T-helper 22 cell (primary cell): ENCODE results near the gene ADCY3.

Experiments used
- DNase-seq: peaks from one replicate; pipeline ENCODE4 v3.0.0-alpha.2; 2020; ENCODE audit warnings: low read depth

ADCY3 gene

DNA sequence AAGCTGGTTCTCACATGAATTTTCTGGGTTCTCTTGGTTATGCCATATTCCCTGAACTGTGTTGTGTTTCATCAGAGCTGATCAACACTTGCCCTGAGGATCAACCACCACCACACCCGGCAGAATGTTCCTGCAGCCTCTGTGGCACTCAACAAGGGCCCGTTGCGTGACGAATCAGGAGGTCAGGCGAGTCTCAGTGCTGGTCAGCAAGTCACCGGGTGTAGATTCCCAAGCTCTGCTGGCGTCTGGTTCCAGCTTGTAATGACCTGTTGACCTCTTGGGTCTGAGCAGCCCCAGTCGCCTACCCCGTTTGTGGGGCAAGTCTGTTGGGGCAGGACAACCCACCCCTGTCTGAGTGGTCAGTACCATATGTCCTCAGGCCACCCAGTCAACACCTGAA, 46.0 kb downstream of the ADCY3 start:
- no peak for DNase-seq

DNA sequence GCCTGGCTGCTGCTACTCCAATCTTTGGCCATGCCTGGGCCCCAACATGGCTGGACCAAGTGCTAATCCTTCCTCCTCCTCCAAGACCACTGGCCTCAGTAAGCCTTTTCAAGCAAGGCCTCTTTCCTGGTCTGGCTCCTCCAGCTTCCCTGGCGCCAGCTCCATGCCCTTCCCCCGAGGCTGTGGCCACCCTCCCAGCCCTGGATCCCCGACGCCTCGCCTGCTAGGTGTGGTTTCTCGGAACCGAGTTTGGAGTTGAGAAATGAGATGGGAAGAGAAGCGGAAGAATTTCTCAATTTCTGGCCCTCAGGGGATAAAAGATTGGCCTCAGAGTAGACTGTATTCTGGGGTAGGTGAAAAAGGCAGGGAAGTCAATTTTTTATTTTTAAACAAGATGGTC, 46.4 kb downstream of the ADCY3 start:
- no peak for DNase-seq

DNA sequence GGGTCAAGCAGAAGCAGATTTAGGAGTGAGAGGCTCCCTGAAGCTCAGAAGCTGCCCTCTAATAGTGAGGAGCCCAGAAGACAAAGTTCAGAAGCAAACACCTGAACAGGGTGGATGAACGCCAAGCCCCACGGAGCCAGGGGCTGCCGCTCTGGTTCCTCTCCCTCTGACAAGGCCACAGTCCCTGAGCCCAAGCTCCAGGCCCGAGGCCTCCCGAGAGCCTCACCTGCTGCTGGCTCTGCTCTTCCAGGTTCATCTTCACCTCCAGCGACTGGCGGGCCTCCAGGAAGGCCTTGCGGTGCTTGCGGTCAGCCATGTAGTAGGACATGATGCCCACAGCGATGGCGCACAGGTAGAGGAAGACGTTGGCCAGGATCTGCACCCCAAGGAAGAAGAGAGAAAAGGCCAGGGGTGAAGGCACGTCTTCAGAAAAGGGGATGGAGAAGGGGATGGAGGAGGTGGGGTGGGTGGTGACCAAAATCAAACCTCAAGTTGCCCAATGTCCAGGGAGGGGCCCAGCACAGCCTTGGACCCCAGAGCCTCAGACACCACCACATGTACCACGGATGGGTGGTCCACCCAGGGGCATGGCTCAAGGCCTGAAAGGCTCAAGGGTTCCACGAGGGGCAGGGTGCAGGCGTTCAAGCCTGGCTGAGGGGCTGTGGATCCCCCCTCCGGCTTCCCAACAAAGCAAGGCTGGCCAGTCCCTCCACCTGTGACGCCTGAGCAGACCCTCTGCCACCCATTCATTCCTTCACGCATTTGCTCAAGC, 47.5 kb downstream of the ADCY3 start:
- no peak for DNase-seq

DNA sequence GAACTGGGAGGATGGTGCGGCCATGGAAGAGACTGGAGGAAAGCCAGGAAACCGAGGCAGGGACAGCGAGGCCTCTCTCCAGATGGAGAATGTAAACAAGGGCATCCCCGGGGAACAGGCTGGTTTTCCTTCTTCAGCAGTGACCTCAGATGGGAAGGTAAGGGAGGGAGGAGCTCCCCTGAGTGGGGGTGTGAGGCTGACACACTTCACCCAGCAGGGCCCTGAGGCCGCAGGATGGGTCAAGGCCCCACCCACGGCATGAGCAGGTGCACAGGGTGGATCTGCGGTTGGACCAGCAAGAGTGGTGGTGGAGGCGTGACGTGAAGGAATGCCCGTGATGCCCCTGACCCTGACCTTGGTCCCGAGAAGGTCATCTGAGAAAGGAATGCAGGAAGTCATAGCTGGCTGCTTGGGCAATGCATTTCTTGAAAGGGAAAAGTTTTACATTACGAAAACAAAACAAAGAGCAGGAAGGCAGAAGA, 48.1 kb downstream of the ADCY3 start:
- no peak for DNase-seq

DNA sequence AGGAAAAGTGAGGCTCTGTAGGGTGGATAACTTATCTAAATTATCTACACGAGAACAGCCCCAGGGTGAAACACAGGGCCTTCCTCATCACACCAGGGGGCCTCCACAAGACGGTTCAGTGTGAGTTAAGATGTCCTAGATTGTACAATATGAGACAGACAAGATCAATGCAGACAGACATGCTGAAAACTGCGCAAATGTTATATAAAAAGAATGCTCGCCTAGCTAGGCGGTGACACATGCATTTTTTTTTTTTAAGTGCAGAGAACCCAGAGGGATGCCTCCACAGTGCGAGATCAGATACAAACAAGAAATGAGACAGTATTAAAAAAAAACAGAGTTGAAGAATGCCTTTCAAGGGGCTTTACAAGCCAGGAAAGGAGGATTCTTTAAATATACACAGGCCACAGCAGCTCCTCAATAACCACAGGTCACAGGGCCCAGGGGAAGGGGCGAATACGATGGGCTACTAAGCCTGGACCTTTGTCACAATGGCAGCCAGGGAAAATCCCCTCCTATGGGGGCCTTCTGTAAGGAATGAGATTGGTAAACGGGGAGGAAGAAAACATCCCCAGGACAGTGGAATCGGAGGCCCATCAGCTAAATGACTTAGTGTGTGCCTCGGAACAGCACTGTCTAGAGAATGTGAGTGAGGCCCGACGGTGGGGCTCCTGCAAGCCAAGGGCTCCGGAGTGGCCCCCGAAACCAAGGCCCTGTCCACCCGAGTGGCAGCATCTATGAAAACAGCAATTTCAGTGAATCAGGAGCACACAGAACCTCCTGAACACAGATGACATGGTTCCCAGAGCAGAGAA, 48.9 kb downstream of the ADCY3 start:
- no peak for DNase-seq

DNA sequence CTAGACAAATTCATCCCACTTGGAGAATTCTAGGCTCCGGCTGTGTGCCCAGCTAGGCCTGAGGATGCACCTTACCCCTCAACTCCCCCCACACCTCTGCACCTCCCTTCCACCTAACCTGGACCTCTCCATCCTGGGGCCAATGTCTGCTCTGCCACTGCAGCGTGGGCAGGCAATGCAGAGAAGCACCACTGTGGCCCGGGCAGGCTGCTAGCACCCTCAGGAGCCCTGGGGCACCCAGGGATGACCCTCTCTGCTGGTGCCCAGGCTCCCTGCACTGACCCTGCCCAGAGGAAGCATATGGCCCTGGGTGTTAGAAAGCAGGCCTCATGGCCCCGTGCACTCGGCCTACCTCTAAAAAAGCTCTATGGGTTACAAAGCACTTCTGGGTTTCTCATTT, 49.6 kb downstream of the ADCY3 start:
- no peak for DNase-seq

DNA sequence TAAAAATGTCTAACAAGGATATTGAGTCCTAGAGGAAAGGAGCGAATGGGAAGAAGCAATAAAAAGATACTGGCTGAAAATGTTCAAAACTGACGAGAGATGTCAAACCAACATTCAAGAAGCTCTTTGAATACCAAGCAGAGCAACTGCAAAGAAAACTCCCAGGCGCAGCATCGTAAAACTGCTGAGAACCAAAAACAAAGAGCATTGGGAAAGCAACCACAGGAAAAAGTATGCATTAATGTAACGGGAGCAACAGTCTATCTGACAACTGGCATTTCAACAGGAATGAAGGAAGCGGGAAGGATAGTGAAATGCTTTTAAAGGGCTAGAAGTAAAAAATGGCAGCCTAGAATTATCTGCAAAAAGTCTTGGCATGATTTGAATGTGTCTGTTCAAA, 53.1 kb downstream of the ADCY3 start:
- no peak for DNase-seq

DNA sequence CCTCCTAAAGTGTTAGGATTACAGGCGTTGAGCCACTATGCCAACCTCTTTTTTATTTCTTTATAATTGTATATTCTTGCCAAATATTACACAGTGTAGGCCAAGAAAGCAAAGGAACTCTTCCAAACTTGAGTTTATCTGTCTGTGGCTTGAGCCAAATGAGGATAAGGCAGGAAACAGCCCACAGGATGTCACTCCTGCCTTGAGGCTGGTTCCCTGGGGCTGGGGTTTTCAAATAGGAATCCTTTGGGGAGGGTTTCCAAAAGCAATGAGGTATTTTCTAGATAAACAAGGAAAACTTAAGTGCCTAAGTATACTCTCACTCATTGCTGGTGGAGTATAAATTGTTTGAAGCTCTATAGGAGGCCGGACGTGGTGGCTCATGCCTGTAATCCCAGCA, 56.4 kb downstream of the ADCY3 start:
- DNase-seq: no peak

DNA sequence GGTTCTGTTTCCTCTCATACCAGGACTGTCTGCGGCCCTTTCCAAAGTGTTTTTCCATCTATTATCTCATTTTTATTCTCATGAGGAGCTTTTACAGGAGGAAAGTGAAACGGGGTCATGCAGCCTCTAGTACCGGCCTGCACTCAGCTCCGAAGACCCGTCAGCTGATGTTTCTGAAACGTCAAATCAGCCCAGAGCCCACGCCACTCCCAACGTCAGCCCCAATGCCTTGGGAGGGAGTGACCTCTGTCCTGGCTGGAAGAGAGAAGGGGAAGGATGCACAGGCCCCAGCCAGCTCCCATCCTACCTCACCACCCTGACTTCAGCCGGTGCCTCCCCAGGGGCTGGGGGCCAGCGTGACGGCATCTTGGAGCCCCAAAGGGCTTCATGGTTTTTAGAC, 58.5 kb downstream of the ADCY3 start:
- no peak for DNase-seq

DNA sequence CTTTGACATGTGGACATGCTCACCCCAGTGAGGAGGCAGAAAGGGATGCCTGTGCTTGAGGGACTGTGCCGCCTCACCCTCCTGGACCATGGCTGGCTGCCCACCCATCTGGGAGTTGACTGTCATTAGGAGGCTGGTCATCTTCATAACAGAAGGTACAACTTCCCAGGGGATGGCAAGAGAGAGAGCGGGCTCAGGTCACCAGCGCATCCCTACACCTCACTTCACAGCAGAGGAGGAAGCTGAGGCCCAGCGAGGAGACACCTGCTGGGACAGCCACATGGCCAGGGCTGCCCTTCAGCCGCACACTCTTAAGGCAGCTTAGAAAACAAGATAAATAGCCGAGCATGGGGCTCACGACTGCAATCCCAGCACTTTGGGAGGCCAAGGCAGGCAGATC, 59.4 kb downstream of the ADCY3 start:
- DNase-seq: no peak

DNA sequence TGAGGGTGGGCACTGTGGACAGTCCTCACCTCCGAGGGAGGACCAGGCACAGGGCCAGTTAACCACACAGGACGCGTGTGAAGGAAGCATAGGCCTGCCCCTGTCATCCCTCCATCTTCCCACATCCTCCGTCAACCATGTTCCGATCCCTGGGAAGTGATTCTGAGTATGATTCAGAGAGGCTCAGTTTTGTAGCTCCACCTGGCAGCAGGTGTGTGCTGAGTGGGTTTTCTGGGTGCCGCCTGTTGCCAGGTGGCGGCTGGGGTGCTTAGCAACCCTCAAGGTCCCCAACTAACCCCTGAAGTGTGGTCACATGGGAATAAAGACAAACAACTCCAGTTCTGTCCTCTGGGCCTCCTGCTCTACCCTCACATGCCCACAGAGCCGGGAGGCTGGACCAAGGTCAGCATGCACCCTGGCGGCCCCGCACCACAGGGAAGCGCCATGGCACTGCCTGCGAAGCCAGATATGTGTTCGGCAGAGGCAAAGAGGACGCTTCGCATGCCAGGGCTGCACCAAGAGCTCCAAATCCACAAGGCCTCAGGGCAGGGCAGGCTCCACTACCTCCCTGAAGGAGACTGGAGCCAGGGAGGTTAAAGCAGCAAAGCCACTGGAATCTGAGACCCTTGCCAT, 60.0 kb downstream of the ADCY3 start:
- DNase-seq: no peak

DNA sequence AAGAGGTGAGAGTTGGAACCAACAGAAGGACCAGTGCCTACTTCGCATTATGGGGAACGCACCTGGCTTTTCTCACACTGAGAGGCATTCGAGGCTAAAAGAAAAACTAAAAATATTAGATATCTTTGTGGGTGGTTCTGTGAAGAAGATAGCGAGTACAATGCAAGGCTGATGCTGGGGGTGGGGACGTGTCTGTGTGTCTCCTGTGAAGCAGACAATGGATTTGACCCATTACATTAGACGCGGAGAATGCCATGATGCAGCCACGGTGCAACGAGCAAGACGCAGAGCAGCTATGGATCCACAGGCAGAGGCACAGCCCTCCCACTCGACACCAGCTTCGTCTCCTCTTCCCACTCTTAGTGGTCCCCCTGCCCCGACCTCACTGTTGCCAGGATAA, 61.0 kb downstream of the ADCY3 start:
- no peak for DNase-seq

DNA sequence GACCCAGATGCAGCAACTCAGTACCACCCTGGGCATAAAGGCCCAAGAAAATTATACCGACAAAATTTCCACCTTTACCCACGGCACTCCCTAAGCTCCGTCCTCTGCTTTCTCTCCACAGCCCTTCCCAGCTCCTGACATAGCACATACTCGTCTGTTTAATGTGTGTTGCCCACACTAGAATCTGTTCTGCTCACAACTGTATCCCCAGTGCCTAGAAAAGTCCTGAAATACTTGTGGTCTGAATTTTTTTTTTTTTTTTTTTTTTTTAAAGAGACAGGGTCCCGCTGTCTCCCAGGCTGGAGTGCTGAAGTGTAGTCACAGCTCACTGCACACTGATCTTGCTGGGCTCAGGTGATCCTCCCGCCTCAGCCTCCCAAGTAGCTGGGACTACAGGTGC, 62.3 kb downstream of the ADCY3 start:
- no peak for DNase-seq

DNA sequence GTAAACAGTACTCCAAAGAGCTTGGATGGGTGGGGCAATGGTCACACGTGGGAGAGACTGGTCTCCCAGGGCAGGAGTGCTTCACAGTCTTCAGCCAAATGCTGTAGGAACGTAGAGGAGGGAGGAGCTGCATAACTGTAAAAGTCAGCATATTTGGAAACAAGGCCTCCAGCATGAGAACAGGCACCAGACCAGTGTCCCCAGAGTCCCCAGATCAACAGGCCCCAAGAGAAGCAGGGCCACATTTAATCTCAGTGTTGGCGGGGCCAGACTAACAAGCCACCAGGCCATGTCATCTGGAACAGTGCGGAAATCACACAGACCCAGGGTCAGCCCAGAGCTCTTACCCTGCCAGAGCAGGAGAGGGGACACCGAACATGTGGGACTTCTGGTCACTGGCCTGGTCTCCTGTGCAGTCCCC, 63.2 kb downstream of the ADCY3 start:
- no peak for DNase-seq

DNA sequence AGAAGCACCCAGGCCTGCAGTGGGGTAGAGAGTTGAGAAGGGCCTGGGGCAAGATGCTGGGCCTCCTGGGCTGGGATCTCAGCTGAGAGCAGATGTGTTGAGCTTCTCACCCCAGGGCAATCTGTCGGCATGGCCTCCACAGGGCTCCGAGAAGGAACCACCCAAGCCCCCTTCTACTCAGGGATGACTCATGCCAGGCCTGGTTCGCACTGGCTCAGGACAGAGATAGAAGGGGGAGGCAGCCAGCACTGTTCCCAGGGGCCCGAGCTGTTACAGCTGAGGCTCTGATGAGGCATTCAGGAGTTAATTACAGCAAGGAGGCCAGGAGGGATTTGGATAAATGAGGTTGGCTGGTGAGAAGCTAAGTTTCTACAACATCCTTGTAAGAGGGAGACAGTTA, 64.3 kb downstream of the ADCY3 start:
- DNase-seq: no peak

DNA sequence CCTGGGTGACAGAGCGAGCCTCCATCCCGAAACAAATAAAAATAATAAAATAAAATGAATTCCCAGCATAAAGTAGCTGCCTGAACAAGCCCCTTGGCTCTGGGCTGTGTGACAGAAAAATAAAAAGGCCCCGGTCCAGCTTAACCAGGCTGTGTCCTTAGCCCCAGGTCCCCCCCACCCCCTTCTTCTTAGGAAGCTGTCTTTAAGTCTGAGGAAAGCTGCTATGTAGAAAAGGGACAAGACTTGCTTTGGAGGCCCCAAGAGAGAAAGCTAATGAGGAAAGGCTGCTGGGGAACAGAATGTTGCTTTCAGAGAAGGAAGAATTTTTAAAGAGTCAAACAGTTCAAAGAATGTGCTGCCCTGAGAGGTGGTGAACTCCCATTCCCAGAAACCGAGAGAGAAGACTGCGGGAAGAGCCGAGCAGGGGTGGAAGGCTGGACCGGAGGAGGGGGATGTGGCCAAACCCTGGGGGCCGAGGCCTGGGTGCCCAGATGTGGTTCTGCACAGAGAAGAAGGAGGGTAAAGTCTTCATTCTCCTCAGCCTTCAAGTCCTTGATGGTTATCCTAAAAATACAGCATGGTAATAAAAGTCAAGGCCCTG, 64.9 kb downstream of the ADCY3 start:
- no peak for DNase-seq

DNA sequence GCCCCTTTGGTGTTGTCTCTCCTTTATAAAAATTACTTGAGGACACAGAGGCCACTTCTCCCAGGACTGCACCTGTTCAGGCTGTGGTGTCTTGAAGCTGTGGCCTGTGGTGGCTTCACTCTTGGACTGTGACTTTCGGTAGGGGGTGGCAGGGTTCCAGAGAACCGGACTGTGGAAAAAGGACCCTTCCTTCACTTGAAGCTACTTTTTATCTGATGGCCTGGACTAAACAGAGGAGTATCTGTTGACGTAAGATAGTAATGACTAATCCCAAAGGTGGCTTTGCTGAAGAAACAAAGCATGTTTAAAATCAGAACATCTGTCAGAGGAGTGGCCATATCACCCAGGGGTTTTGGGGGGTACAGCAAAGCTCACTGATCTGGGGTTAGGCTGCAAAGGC, 66.0 kb downstream of the ADCY3 start:
- no peak for DNase-seq

DNA sequence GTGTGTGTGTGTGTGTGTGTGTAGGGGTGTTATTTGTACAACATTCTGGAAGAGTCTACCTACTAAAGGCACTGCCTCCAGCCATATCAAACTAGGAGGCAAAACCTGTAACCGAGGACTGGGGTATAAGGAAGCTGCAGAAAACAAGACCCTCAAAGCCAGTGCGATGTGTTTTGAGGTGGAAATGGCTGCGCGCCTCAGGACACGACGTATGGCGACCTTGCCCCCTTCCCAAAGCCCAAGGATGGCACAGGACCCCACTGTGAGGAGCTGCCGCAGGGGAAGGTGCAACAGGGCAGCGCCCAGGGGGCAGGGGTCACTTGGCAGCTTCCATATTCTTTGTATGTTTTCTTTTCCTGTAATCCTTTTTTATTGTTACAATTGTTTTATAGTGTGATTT, 67.0 kb downstream of the ADCY3 start:
- DNase-seq: no peak

DNA sequence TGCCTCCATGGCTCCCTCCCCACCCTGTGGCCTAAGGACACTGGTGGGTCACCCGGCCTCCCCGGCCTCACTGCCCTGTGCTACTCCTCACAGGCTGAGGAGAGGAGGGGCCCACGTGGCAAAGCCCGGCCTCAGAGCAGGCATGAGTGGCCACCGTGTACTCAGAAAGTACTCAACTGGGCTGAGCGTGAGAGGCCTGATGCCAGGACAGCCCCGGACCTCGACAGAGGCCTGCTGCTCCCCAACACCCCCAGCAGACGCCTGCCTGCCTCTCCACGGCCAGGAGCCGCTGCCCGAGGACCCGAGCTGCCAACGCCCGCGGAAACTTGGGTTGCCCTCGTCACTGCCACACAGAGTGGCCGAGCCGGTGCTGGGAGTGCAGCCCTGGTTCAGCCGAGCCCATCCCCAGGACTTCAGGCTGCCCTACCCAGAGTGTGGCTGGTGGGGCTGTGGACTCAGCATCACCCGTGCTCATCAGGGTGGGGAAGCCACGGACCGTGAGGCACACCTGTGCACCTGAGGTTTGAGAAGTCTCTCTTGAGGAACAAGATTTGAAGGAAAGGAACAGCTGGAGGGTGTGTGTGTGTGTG, 67.5 kb downstream of the ADCY3 start:
- no peak for DNase-seq

DNA sequence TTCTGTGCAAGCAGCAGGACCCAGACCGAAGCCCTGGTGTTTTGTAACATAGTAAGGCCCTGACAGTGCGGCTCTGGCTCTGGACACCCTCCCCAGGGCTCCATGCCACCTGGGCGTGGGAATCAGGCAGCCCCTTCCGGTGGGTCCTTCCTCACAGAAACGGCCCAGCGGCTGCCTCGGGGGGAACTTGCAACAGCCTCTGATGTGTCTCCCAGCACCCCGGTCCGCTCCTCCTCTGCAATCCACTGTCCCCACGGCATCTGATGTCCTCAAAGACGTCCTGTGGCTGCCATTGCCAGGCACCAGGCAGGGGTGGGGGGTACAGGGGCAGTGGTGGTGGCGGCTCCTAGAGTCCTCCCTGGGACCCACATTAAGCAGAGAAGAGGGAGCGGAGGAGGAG, 68.0 kb downstream of the ADCY3 start:
- no peak for DNase-seq

DNA sequence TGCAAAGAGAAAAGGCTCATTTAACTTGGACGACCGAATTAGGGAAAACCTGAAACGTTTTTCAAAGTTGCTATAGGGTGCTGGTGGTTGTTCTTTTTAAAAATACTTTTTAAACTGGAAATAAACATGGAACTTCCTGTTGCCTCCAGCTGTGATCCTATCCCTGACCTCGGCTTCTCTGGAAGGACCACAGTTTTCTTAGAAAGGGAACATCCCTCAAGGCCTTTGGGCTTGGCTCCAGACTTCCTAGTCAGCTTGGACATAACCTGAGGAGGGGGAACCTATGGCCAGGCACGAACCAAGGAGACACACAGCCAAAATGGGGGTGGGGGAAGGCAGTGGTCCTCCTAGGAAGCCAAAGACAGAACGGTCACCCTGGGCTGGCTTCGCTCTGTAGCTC, 69.1 kb downstream of the ADCY3 start:
- no peak for DNase-seq

DNA sequence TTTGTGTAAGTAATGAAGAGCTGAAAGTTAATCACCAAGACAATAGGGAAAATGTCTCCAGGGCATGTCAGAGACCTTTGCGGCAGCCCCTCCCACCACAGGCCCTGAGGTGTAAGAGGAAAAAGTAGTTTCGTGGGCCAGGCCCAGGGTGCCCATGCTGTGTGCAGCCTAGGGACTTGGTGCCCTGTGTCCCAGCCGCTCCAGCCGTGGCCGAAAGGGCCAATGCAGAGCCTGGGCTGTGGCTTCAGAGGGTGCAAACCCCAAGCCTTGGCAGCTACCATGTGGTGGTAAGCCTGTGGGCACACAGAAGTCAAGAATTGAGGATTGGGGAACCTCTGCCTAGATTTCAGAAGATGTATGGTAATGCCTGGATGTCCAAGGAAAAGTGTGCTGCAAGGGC, 74.3 kb downstream of the ADCY3 start:
- DNase-seq: no peak
